NOMO-1 (cell line): ENCODE measurements around the gene CACNB3.
"Not testable (repeated sequence)": the region's sequence is repeated elsewhere in the genome, so short reads cannot be mapped to it uniquely, and the experiment has no call there.

Source experiments
- DNase-seq, 2 experiments: peaks; one replicate each; lab custom pipeline; 2025; ENCODE audit not compliant: unreplicated experiment in 2 of 2; lab: John Stamatoyannopoulos, UW

Gene CACNB3

GRCh38 chr12:48852734-48853688 lies 34.7 kb downstream of the CACNB3 start:
- peak; percentile 54 to 90 for DNase-seq

- DNase-seq: no peak
These were observed 36.2 kb downstream of the CACNB3 start for GRCh38 chr12:48854488-48854887.

GRCh38 chr12:48854932-48855331 lies 36.6 kb downstream of the CACNB3 start:
- DNase-seq: not testable (repeated sequence)

GRCh38 chr12:48856379-48856778 lies 38.1 kb downstream of the CACNB3 start:
- no peak for DNase-seq

DNA sequence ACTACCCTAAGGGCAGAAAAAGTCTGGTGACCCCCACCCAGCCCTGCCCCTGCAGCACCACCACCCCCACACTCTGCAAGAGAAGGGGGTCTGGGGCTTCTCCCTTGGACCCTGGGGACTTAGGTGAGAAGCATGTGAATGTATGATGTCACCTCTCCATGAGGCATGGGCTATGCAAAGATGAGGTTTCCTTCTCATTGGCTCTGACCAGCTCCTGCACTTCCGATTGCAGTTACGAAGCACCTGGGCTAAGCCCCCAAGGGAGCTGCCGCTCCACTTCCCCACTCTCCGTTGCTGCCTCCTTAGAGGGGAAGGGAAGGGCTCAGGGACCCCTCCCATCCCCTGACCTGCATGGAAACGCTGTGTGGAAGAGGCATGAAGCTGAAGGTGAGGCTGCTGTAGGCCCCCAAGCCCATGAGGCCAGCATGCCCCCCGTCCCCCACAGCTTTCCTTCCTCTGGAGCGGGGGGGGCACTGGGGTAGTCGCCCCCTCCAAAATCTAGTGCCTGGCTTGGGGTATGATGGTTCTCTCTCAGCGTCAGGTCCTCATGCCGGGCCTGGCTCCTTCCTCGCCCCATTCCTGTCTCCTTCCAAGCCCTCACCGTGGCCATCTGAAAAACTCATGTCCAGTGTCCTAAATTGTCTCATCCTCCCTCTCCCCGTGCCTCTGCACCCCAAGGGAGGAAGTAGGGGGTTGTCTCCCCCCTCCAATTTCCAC lies 39.1 kb downstream of the CACNB3 start:
- DNase-seq: no peak

DNA sequence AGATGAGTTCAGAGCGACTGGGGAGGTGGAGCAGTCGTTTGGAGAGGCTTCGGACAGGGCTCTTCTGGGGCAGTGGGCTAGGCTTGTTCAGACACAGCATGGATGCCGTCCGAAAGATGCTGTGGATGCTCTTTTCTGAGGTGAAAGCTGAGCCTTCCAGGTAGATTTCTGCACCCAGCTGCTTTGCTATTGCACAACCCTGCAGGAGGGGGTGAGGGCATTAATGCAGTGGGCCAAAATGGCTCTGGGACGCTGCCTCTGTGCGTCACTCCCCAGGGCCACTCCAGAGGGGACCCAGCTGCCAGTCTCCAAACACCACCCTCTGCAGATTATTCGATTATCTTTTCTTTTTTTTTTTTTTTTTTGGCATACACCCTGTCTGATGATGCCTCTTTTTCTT lies 39.7 kb downstream of the CACNB3 start:
- DNase-seq: no peak

DNA sequence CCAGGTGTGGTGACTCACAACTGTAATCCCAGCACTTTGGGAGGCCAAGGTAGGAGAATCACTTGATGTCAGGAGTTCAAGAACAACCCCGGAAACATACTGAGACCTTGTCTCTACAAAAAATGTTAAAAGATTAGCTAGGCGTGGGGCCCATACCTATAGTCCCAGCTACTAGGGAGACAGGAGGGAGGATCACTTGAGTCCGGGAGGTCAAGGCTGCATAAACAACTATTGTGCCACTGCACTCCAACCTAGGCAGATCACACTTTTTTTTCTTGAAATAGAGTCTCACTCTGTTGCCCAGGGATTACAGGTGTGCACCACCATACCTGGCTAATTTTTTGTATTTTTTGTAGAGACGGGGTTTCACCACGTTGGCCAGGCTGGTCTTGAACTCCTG lies 41.3 kb downstream of the CACNB3 start:
- no peak for DNase-seq

DNA sequence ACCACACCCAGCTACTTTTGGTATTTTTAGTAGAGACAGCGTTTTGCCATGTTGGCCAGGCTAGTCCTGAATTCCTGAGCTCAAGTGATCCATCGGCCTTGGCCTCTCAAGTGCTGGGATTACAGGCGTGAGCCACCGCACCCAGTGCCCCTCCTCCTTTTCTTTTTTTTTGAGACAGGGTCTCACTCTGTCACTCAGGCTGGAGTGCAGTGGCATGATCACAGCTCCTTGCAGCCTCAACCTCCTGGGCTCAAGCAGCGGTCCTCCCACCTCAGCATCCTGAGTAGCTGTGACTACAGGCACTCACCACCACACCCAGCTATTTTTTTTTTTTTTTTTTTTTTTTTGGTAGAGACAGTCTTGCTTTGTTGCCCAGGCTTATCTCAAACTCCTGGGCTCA lies 41.9 kb downstream of the CACNB3 start:
- DNase-seq: not testable (repeated sequence)

- no peak for DNase-seq
These were observed 42.8 kb downstream of the CACNB3 start for GRCh38 chr12:48861111-48861510.

DNA sequence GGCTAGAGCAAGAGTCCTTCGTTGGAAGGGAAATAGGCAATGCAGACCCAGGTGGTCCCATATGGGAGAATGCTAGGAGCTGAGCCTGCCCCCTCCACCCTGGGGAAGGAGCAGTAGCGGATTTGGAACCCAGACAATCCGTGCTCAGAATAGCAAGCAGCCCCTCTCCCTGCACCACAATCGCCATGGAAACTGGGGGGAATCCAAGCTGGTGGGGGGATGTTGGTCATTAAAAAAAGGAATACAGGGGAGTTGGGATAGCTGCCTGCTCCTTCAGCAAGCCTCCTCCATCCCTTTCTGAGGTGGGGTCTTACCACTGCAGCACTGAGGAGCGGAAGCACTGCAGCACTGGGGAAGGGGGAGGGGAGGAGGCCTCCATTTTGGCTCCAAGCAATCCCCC lies 44.5 kb downstream of the CACNB3 start:
- no peak for DNase-seq

DNA sequence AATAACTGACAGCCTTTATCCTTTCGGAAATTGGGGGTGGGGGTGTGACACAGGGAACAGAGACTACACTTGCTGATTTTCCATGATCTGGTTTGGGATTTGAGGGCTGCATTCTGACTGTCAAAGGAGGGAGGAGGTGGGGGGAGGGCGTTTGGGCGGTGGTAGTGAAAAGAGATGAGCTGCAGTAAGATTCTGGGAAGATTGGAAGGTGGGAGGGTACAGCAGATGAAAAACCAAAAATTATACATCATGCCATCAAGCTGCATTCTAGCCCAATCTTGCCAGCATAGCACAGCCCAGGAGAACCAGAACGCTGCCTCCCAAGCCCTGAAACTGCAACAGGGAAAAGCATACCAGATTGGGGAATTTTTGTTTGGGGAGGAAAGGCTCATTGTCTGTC lies 45.0 kb downstream of the CACNB3 start:
- DNase-seq: no peak

- DNase-seq: peak; percentile 77 to 87
These were observed 47.2 kb downstream of the CACNB3 start, which contains the start of gene RND1 for GRCh38 chr12:48865281-48866051. RND1 (minus strand) TSS chr12:48865870; CDS start chr12:48865767, 103 bp downstream.

DNA sequence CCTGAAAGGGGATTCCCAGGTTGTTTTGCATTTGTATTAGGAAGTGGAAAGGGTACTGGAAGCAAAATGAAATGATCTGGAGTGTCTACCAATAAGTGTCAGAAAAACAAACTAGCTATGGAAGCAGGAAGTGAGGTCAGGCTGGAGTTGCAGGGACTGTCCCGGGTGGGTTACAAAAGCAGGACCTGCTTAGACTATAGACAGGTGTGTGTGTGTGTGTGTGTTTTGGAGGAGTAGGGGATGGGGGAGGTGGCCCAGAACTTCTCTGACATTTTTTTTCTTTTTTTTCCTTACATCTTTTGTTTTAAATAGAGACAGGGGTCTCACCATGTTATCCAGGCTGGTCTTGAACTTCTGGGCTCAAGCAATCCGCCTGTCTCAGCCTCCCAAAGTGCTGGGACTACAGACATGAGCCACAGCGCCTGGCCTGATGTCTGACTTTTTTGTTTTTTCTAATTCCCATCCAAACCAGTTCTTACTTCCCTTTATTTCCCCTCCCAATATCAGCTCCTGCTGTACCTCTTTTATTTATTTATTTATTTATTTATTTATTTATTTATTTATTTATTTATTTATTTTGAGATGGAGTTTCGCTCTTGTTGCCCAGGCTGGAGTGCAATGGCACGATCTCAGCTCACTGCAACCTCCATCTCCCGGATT lies 47.9 kb downstream of the CACNB3 start:
- DNase-seq: no peak

DNA sequence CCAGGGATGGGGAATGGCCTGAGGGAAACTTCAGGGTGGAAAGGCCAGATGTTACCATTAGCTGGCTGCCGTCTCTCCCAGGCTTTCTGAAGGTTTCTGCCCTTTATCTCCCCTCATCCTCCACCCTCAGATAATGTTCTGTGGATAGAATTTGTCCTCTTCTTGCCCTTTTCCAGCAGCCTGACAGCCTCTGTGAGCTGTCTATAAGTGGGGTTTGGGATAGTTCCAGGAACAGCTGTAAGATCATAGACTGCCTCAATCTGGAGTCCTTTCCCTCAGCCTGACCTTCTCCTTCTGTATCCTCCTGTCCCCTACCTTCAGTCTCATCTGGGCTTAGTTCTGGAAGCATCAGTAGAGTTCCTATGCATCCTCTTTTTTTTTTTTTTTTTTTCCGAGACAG lies 50.2 kb downstream of the CACNB3 start:
- no peak for DNase-seq

DNA sequence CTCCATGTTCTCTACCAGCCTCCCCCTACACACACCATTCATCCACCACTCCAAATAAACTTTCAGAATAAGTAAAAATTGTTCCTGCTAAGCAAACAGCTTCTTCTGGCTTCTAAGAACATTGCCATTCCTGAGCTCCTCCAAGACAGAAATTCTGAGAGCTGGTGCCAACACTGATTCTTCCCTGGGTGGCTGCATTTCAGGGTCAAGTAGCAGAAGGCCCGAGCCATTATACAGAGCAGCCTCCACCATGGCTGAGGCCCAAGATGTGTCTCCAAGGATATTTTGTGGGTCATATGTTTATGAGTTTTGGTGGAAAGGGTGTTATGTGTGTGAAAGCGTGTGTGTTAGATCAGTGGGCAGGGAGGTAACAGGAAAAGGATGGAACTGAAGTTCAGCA lies 50.9 kb downstream of the CACNB3 start:
- no peak for DNase-seq

- no peak for DNase-seq
These were observed 54.8 kb downstream of the CACNB3 start for GRCh38 chr12:48873096-48873495.

GRCh38 chr12:48873534-48873933 lies 55.2 kb downstream of the CACNB3 start:
- not testable (repeated sequence) for DNase-seq

DNA sequence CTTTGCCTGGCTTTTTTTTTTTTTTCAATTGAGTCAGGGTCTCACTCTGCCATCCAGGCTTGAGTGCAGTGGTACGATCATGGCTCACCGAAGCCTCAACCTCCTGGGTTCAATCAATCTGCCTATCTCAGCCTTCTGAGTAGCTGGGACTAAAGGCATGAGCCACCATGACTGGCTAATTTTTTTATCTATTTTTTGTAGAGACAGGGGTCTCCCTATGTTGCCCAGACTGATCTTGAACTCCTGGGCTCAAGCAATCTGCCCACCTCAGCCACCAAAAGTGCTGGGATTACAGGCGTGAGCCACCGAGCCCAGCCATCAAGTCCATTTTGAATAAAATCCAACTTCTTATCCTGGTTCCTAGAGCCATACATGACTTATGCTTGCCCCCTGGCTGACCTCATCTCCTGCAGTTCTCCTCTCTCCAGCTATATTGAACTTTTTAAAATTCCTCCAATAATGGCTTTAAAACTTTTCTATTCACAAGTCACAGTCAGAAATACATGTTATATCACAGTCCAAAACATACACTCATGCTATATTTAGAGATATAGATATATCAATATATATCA lies 57.7 kb downstream of the CACNB3 start:
- no peak for DNase-seq
